HCT116 (cell line): ENCODE results near the gene SPSB4. TPM values are rescaled to one million over a fixed set of nuclear protein-coding genes. Genes with fewer than 3 reads are reported as not detected.

Experiments used
- ATAC-seq: fragments of 200-7000 bp; cut with Tn5 transposase; 2 replicates; pipeline ENCODE4 v1.9.1; 2020; ENCODE audit warnings: mild to moderate bottlenecking, moderate library complexity
- BruUV-seq: library from RNA; stranded (reverse); fragments of 400-500 nt; replicated peaks from 2 replicates; lab custom pipeline; 2021; lab: Mats Ljungman, UMichigan
- CTCF ChIA-PET: fragments of 300-600 bp; sonication (Branson Sonifier 250); formaldehyde crosslinking; loops from one replicate; lab custom pipeline; 2021; ENCODE audit warnings: antibody characterized with exemption; lab: Charles Lee
- POLR2A ChIA-PET: fragments of 300-600, 350-600 bp; sonication (Branson Sonifier 250); formaldehyde crosslinking; loops from one replicate; lab custom pipeline; 2021; ENCODE audit warnings: antibody characterized with exemption; lab: Charles Lee
- RAD21 ChIA-PET, 2 experiments: fragments of 300-600 bp; sonication (Branson Sonifier 250); formaldehyde crosslinking; loops; one replicate each; lab custom pipeline; 2023; ENCODE audit warnings: low total read pairs in 2 of 2; ENCODE audit not compliant: uncharacterized antibody in 2 of 2, unreplicated experiment in 2 of 2, low non-redundant PET in 1 of 2; lab: Charles Lee
- DNase-seq: peaks from one replicate; pipeline ENCODE4 v3.0.0-alpha.2; 2010; ENCODE audit warnings: low read depth, low spot score
- H2AFZ ChIP-seq: fragments of 200-600 bp; shearing (Covaris generic), sonication (generic); 2 replicates; pipeline ENCODE4 v1.6.1; 2017; ENCODE audit warnings: low read depth, mixed run types, mixed read lengths, antibody characterized with exemption, low read length; ENCODE audit not compliant: poor library complexity, severe bottlenecking
- H3K27ac ChIP-seq: 2 replicates; pipeline ENCODE4 v1.5.1; 2012; ENCODE audit warnings: low read depth, low read length
- H3K27me3 ChIP-seq: fragments of 200-600 bp; sonication (generic); 2 replicates; pipeline ENCODE4 v1.6.1; 2016; ENCODE audit warnings: mixed run types, low read length, mixed read lengths; ENCODE audit not compliant: insufficient read depth
- H3K36me3 ChIP-seq, 2 experiments: fragments of 200-500 bp in 1 of 2; fragments of 200-600 bp in 1 of 2; sonication (Bioruptor generic) in 1 of 2; sonication (generic) in 1 of 2; 2 replicates each; pipeline versions ENCODE4 v1.5.1 to v1.6.1; 2014 to 2016; ENCODE audit warnings: low read length in 2 of 2, inconsistent platforms in 1 of 2, mixed read lengths in 1 of 2, mixed run types in 1 of 2; ENCODE audit not compliant: insufficient read depth in 2 of 2, control insufficient read depth in 1 of 2
- H3K4me1 ChIP-seq, 2 experiments: fragments of 200-600 bp in 1 of 2; sonication (generic) in 1 of 2; 2 replicates each; pipeline versions ENCODE4 v1.5.1 to v1.6.1; 2012 to 2017; ENCODE audit warnings: low read length in 2 of 2, inconsistent platforms in 1 of 2, mild to moderate bottlenecking in 1 of 2, mixed read lengths in 1 of 2, mixed run types in 1 of 2, moderate library complexity in 1 of 2; ENCODE audit not compliant: insufficient read depth in 2 of 2, control insufficient read depth in 1 of 2
- H3K4me2 ChIP-seq: fragments of 200-600 bp; sonication (generic); 2 replicates; pipeline ENCODE4 v1.6.1; 2017; ENCODE audit warnings: mixed run types, low read length, mixed read lengths
- H3K4me3 ChIP-seq, 2 experiments: fragments of 200-600 bp in 1 of 2; sonication (generic) in 1 of 2; replicated peaks in 1 of 2; 2 replicates each; pipeline ENCODE4 v1.5.1; 2011 to 2016; ENCODE audit warnings: low read length in 2 of 2, control low read depth in 1 of 2, low read depth in 1 of 2, mild to moderate bottlenecking in 1 of 2, mixed read lengths in 1 of 2, mixed run types in 1 of 2
- H3K79me2 ChIP-seq: fragments of 200-600 bp; sonication (generic); 2 replicates; pipeline ENCODE4 v1.6.1; 2017; ENCODE audit warnings: mild to moderate bottlenecking, mixed run types, low read length, moderate library complexity, mixed read lengths; ENCODE audit not compliant: insufficient read depth
- H3K9ac ChIP-seq: fragments of 200-600 bp; sonication (generic); 2 replicates; pipeline ENCODE4 v1.6.1; 2016; ENCODE audit warnings: low read length, mixed read lengths
- H3K9me2 ChIP-seq: fragments of 200-600 bp; sonication (generic), shearing (Covaris generic); 2 replicates; pipeline ENCODE4 v1.6.1; 2017; ENCODE audit warnings: mixed run types, mild to moderate bottlenecking, moderate library complexity; ENCODE audit not compliant: insufficient read depth
- H3K9me3 ChIP-seq, 2 experiments: fragments of 200-500 bp in 1 of 2; fragments of 200-600 bp in 1 of 2; sonication (Bioruptor generic) in 1 of 2; sonication (generic) in 1 of 2; 2 replicates each; pipeline ENCODE4 v1.6.1; 2014 to 2017; ENCODE audit warnings: low read length in 2 of 2, mixed read lengths in 2 of 2, inconsistent platforms in 1 of 2, low read depth in 1 of 2, mild to moderate bottlenecking in 1 of 2, mixed run types in 1 of 2, moderate library complexity in 1 of 2; ENCODE audit not compliant: control insufficient read depth in 1 of 2, insufficient read depth in 1 of 2
- H4K20me1 ChIP-seq: fragments of 200-600 bp; sonication (generic), shearing (Covaris generic); 2 replicates; pipeline ENCODE4 v1.6.1; 2017; ENCODE audit warnings: mixed run types, mild to moderate bottlenecking, moderate library complexity; ENCODE audit not compliant: insufficient read depth
- CBX3 ChIP-seq: IDR thresholded peaks from 2 replicates; pipeline ENCODE4 v1.6.1; 2012; ENCODE audit warnings: low read depth
- CEBPB ChIP-seq: IDR thresholded peaks from 2 replicates; pipeline ENCODE4 v1.6.1; 2012; ENCODE audit warnings: low read depth
- EGR1 ChIP-seq: IDR thresholded peaks from 2 replicates; pipeline ENCODE4 v1.6.1; 2012; ENCODE audit warnings: low read depth
- EZH2phosphoT487 ChIP-seq: fragments of 200-600 bp; IDR thresholded peaks from 2 replicates; pipeline ENCODE4 v1.6.1; 2018; ENCODE audit warnings: antibody characterized with exemption, borderline replicate concordance
- FOSL1 ChIP-seq: IDR thresholded peaks from 2 replicates; pipeline ENCODE4 v1.6.1; 2012; ENCODE audit warnings: low read depth
- POLR2AphosphoS5 ChIP-seq: IDR thresholded peaks from 2 replicates; pipeline ENCODE4 v1.6.1; 2011; ENCODE audit warnings: mild to moderate bottlenecking, low read depth, low read length, moderate library complexity
- YY1 ChIP-seq: IDR thresholded peaks from 2 replicates; pipeline ENCODE4 v1.6.1; 2011; ENCODE audit warnings: low read length, low read depth, moderate library complexity, mild to moderate bottlenecking; ENCODE audit not compliant: insufficient replicate concordance; ENCODE audit errors: extremely low read depth
- ZFX ChIP-seq: fragments of 450-650 bp; IDR thresholded peaks from 2 replicates; pipeline ENCODE4 v1.6.1; 2017
- intact Hi-C: fragments of 100-400 bp; cut with micrococcal nuclease; formaldehyde crosslinking; loops from 2 replicates; pipeline ENCODE4 v1.10.0; 2022
- total RNA-seq: library from RNA; stranded (reverse); gene quantifications from one replicate; pipeline ENCODE4 v1.2.1, GENCODE V29; 2021; ENCODE audit not compliant: unreplicated experiment
- TF ChIP-seq, protein P1 (sequence below): IDR thresholded peaks from 2 replicates; pipeline ENCODE4 v1.6.1; 2012
- TF ChIP-seq, protein P2 (sequence below): IDR thresholded peaks from 2 replicates; pipeline ENCODE4 v1.6.1; 2012

SPSB4 gene
- total RNA-seq, 1 experiment from 2014 or later = 0.57 TPM

DNA sequence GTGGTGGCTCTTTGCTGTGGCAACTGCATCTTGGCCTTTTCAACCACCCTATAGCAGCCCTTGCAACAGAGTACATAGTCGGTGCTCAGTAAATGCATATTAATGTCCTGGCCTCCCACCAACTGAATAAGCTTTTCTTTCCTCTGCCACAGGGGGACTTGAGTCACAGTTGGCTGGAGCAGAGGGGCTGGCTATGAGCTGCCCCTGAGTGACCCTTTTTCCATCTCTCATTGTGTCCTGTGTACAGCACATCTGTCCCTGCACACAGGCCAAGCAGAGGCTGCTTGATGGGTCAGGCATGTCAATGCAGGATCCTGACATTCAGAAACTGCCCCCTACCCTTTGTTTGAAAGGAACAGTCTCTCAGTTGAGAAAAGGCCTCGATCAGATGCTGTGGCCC, 22.4 kb downstream of the SPSB4 start:
- ChIA-PET RAD21 (no interaction called here), CTCF (no interaction called here)

DNA sequence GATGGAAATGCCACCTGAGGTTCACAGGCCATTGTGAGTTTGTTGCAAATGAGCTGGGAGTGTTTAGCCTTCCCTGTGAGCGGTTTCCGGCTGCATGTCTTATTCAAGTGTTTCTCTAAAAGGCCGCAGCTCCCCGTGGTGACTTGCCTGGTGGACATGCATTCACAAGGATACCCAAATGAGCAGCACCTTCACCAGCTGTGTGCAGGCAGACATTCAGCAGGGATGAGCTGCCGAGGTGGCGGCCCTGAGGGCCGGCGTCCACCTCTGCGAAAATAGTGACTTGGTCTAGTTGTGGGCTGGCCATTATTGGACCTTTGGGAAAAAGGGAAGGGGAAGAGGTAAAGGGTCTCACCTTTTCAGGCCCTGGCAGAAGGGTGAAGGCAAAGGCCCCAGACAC, 23.4 kb downstream of the SPSB4 start:
- intact Hi-C loops = no loop called here
- Histone ChIP-seq H3K27ac (no peak overlapping the region), H3K4me2 (no peak overlapping the region), H4K20me1 (no peaks in the 10 kb centered on the region), H2AFZ (no peak overlapping the region), H3K79me2 (no peaks in the 10 kb centered on the region), H3K4me3 (no peak overlapping the region), H3K9ac (no peak overlapping the region), H3K27me3 (no peaks in the 10 kb centered on the region), H3K9me2 (no peaks in the 10 kb centered on the region), H3K36me3 (no peaks in the 10 kb centered on the region), H3K9me3 (no peaks in the 10 kb centered on the region), H3K4me1 (no peaks in the 10 kb centered on the region)
- RAD21 ChIA-PET = no interaction called here
- no peak for TF ChIP-seq FOSL1
- TF ChIP-seq EGR1 = no peak
- TF ChIP-seq, protein P1, sequence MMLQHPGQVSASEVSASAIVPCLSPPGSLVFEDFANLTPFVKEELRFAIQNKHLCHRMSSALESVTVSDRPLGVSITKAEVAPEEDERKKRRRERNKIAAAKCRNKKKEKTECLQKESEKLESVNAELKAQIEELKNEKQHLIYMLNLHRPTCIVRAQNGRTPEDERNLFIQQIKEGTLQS = no peak
- no peak for TF ChIP-seq EZH2phosphoT487
- TF ChIP-seq CEBPB = no peak
- TF ChIP-seq ZFX = no peak
- no peak for TF ChIP-seq POLR2AphosphoS5
- no peak for TF ChIP-seq YY1
- DNase-seq = no peak
- CTCF ChIA-PET = no interaction called here
- ATAC-seq = no peak
- POLR2A ChIA-PET = no interaction called here
- no TSS peak for BruUV-seq

More for the DNA sequence above, 22.4 kb downstream of the SPSB4 start:
- Histone ChIP-seq H3K9me3 (no peaks in the 10 kb centered on the region), H3K36me3 (no peaks in the 10 kb centered on the region), H3K4me2 (no peak overlapping the region), H3K27me3 (no peaks in the 10 kb centered on the region), H3K4me1 (no peaks in the 10 kb centered on the region), H3K79me2 (no peaks in the 10 kb centered on the region), H3K27ac (no peak overlapping the region), H3K9me2 (no peaks in the 10 kb centered on the region), H2AFZ (no peak overlapping the region), H3K9ac (no peak overlapping the region), H4K20me1 (no peaks in the 10 kb centered on the region), H3K4me3 (no peak overlapping the region)
- intact Hi-C loops = no loop called here
- POLR2A ChIA-PET = no interaction called here
- ATAC-seq (no peak), DNase-seq (no peak)
- TF ChIP-seq, protein P1 = no peak
- no peak for TF ChIP-seq CBX3
- TF ChIP-seq, protein P2, sequence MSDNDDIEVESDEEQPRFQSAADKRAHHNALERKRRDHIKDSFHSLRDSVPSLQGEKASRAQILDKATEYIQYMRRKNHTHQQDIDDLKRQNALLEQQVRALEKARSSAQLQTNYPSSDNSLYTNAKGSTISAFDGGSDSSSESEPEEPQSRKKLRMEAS = no peak
- no TSS peak for BruUV-seq
